ENCODE results near the gene ANKS6.

ANKS6 gene

DNA sequence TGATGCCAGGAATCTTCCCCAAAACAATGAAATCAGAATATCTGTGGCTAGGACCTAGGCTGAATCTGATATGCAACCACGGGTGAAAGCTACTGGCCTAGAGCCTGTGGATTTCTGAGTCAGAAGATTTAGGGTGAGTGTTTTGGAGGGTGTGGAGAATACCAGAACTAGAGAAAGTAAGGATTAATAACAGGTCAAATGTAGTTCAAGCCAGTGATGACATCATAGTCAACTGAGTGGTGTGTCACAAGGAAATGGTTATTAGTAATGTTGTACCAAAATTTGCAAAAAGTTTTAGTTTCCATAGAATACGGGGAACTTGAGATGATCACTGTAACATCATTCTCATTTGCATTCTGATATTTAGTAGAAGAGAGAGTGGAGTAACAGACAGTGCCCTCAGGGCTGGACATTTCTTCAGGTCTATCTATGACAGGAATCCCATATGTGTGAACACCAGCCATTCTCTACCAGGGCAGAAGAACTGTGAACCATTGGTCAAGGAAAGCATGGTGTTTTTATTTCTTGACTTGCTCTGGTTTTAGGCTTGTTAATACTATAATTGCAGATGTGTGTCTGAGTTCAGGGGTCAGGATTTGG is 14.8 kb upstream of the ANKS6 start:
- DNase-seq, result no peak

- no peak for DNase-seq
Measured at GRCh38 chr9:98810102-98810842, 13.9 kb upstream of the ANKS6 start.

GRCh38 chr9:98809311-98810101 is 13.2 kb upstream of the ANKS6 start:
- no peak for DNase-seq

DNA sequence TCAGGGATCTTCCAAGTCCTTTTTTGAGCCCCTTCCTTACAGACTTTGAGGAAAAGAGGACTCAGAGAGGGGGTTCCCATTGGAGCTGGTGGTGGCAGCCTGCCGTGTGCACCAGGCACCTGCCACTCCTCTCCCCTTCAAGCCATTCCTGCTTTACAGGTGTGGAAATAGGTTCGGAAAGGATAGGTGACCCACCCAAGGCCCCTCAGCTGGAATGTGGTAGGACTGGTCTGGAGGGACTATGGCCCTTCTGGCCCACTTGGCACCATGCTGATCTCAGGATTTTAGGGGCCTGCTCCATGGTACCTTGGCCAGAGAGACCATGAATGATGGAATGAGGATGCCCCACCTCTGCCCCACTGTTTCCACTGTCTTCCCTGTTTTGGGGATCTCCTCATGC is 12.5 kb upstream of the ANKS6 start:
- DNase-seq, result no peak

DNA sequence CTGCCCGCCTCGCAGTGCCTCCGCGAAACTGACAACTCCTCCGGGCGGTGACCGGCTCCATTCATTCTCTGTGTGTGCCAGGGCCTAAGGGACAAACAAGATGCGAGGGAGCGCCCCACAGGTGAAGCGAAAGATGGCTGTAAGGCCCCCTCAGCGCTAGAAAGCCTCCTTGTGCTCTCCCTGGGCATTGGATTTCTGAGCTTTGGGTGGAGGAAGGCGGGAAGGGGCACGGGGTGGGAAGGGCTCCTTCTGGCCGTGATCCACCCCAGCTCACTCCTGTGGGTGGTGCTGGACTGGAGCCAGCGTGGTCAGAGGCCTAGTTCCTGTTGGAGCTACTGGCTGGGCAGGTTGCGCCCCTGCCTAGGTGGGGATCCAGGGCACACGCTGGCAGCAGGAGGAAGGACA is 12.1 kb upstream of the ANKS6 start:
- no peak for DNase-seq

DNA sequence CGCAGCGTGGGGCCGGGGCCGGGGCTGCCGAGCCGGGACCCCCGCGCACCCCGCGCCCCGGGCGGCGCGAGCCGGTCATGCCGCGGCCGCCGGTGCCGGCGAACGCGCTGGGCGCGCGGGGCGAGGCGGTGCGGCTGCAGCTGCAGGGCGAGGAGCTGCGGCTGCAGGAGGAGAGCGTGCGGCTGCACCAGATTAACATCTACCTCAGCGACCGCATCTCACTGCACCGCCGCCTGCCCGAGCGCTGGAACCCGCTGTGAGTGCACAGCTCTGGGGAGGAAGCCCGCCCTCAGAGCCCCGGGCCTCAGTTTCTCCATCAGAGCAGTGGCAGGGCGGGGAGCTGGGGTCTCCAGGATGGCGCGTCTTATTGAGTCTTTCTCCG is 11.4 kb upstream of the ANKS6 start:
- peak; percentile 26 for DNase-seq

GRCh38 chr9:98807070-98807813 is 10.9 kb upstream of the ANKS6 start, which contains the start of gene GALNT12:
Gene GALNT12 (plus strand): TSS chr9:98807670. CDS start chr9:98807699, 29 bp downstream.
- DNase-seq, result peak; percentile 58

- peak; percentile 59 for DNase-seq
Measured at GRCh38 chr9:98806394-98807035, 10.2 kb upstream of the ANKS6 start.

DNA sequence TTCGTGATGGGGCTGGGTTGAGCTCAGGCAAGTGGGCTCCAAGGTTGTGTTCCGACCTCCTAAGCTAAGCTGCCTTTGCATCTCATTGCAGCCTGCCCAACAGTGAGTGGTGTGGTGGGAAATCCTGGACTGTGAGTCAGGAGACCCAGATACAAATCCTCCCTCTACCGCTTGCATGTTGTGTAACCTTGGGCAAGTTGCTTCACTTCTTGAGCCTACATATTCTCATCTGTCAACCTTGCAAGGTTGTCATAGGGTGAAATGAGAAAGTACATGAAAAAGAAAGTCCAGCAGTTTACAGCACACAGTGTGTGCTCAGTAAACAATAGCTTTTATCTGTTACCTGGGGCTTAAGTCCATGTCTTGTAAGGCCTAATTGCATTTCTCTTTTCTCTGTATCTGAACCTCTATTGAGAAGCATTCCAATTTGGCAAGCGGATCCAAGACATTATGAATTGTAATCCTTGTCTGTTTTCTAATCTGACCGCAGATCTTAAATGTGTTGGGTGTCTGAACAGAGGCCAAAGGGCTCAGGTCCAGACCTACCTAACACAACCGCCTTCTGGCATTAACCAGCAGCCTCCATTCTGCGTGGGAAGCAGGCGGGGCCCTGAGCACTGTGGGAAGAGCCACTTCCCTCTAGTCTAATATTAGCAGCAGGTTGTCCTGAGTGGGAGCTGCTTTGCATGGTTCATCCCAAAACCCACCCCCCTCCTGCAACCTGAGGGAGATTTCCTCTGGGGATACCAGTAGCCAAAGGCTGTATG is 9.3 kb upstream of the ANKS6 start:
- DNase-seq, result no peak

DNA sequence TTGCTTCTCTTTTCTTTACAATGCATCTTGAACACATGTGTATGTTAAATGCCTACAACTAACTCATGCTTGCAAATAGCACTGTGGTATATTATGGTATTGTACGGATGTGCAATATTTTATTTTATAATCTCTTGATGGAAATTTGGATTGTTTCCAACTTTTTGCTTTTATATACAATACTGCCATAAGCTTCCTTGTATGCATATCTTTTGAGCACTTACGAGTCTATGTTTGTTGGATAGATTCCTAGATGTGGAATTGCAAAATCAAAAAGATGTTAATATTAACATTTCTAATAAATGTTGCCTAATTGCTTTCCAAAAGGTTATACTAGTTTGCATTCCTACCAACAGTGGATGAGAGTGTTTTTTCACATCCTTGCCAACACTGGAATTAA is 7.7 kb upstream of the ANKS6 start:
- DNase-seq, result peak; percentile 5

DNA sequence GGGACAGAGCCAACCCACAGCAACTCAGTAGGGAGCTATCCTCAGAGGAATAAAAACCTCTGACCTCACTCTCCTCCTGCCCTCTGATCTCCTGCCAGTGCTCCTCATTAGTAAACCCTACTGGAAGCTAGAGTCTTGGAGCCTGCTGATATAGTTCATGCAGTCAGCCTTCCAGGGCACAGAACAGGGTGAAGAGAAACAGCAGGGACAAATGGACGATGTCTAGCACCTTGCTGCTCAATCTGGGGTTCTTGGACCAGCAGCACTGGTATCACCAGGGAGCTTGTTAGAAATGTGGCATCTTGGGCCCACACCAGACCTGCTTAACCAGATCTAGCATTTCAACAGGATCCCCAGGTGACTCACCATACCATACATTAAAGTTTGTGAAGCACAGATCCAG is 5.6 kb upstream of the ANKS6 start:
- DNase-seq, result no peak

DNA sequence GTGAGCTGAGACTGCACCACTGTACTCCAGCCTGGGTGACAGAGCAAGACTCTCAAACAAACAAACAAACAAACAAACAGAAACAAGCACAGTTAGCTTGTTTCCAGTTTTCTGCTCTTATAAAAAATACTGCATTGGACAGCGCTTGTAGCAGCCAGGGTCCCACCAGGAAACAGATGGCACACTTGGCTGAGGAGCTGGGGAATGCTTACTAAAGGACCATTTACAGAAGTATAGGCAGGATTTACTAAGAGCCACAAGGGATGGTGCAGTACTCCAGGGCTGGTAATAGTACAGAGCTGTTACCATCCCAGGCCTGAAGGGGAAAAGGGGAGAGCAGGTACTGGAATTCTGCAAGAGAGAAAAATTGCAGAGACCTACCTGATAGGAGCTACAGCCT is 5.2 kb upstream of the ANKS6 start:
- DNase-seq, result peak; percentile 66

DNA sequence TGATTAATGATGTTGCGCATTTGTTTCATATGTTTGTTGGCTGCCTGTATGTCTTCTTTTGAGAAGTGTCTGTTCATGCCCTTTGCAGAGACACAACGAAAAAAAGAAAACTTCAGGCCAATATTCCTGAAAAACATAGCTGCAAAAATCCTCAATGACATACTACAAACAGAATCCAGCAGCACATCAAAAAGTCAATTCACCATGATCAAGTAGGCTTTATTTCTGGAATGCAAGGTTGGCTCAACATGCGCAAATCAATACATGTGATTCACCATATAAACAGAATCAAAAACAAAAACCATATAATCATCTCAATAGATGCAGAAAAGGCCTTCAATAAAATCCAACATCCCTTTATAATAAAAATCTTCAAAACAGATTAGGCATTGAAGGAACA is 1.9 kb upstream of the ANKS6 start:
- DNase-seq, result no peak

GRCh38 chr9:98797491-98797890 is 1.1 kb upstream of the ANKS6 start:
- no peak for DNase-seq

GRCh38 chr9:98795970-98796363 is 388 bp downstream of the ANKS6 start:
- DNase-seq, result no peak

- DNase-seq, result no peak
Measured at GRCh38 chr9:98795295-98795955, 930 bp downstream of the ANKS6 start.

DNA sequence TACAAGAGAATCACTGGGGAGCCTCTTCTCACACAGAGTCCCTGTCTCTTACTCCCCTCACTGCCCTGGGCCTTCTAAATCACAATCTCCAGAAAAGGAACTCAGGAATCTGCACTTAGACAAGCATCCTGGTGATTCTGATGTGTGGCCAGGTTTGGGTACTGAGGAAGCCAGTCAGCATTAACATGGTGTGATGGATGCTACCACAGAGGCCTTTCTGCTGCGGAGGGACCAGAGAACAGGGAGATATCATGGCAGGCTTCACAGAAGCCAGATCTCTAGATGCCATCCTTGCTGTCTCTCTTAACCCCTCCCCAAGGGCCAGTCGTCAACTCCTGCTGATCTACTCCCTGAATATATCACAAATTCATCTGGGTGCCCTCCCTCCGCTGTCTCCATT is 1.6 kb downstream of the ANKS6 start:
- DNase-seq, result no peak

GRCh38 chr9:98793031-98793430 is 3.3 kb downstream of the ANKS6 start:
- DNase-seq, result no peak

DNA sequence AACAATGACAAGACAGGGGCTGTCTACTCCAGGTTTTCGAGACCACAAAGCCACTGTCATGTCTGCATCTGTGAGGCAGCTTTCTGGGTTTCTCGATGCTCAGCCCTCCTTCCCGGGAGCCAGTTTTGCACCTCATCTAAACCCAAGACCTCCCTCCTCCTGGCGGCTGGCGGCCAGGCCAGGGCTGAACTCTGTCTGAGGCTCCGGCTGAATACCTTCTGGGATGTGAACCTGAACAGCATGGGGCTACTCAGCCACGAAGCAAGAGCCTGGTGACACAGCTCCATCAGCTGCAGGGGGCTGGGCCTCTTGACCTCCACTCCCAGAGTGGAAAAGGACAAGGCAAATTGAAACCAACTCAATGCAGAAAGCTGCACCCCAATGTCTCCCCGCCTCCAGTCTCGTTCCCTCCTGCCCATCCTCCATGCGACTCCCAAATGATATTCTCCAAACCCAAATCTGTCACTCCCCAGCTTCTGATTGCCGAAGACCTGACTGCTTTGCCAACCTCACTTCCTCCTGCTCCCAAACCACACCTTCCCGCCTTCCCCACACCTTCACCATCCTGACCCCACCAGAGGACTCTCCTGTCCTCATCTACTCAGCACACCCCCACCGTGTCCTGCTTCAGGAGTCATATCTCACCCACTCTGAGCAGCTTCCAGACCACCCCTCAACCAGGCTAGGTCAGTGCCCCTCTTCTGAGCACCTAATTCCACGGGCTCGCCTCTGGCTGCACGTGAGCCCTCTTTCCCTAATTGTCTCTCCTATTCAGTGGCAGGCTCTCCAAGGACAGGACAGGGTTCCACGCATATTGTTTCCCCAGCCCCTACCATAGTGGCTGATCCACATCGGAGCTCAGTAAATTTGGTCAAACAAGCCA is 4.5 kb downstream of the ANKS6 start:
- DNase-seq, result no peak

Measured in NCI-H2171 treated with DMSO at 0.1 percent for 48 hours (cell line).